ENCODE results near the gene SLCO3A1.

SLCO3A1 gene

DNA sequence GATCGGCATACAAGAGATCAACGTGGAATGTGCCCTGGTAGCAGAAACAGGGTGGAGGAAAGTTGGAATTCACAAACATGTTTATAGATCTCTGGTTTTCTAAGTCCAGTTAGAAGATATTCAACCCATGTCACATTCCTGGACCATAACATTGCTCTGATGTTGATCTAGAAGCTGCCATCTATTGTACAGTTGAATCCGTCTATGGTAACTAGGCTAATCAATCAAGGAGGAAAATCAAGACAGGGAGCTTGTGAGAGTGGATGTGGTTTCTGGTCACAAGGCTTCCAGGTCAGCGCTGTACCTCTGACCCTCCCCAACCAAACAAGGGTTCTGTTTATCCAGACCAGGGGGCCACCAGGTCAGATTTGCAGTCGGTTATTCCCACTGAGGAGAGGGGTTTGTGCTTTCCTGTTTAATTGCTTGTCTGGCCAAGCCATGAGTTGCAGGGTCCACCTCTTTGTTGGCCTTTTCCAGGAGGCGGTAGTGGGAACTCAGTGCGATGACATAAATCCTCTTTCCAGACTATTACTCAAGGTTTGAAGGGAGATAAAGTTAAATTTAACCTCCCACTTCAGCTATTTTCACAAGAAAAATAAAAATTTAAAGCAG is 130.3 kb downstream of the SLCO3A1 start:
- DNase-seq, result no peak
- intact Hi-C loops (cut with DNase I), result no loop called here

GRCh38 chr15:91985297-91985696 is 131.8 kb downstream of the SLCO3A1 start:
- intact Hi-C loops (cut with DNase I), result no loop called here

GRCh38 chr15:91988071-91988470 is 134.6 kb downstream of the SLCO3A1 start:
- intact Hi-C loops (cut with DNase I), result no loop called here
- no peak for DNase-seq

More at GRCh38 chr15:91985297-91985696, 131.8 kb downstream of the SLCO3A1 start:
- no peak for DNase-seq

DNA sequence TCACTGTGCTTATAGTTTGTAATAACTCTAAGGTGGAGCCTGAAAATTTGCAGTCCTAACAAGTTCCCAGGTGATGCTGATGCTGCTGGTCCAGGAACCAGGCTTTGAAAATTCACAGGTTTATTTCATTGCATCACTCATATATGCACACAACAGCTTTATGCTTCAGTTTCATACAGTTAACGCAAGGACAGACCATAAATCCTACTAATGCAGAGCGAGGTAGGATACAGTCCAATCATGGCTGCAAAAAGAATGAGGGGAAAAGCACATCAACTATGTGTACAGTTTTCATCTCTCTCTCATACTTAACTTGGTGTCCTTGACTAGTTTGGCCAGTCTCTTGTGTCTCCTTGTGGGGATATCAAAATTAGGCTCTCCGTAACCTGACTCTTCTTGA is 135.1 kb downstream of the SLCO3A1 start:
- intact Hi-C loops (cut with DNase I), result no loop called here
- no peak for DNase-seq

GRCh38 chr15:91989821-91990220 is 136.3 kb downstream of the SLCO3A1 start:
- DNase-seq, result no peak
- intact Hi-C loops (cut with DNase I), result no loop called here

GRCh38 chr15:91992945-91993344 is 139.4 kb downstream of the SLCO3A1 start:
- intact Hi-C loops (cut with DNase I), result no loop called here
- DNase-seq, result no peak

- no peak for DNase-seq
- intact Hi-C loops (cut with DNase I), result no loop called here
Observed at GRCh38 chr15:91995146-91995545, 141.6 kb downstream of the SLCO3A1 start.

DNA sequence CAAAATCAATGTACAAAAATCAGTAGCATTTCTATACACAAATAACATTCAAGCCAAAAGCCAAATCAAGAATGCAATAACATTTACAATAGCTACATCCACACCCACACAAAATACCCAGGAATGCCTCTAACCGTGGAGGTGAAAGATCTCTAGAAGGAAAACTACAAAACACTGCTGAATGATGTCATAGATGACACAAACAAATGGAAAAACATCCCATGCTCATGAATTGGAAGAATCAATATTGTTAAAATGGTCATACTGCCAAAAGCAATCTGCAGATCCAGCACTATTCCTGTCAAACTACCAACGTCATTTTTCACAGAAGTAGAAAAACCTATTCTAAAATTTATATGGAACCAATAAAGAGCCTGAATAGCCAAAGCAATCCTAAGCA is 143.7 kb downstream of the SLCO3A1 start:
- intact Hi-C loops (cut with DNase I), result no loop called here
- DNase-seq, result no peak

- no peak for DNase-seq
- intact Hi-C loops (cut with DNase I), result no loop called here
Observed at GRCh38 chr15:92000709-92001108, 147.2 kb downstream of the SLCO3A1 start.

GRCh38 chr15:92001307-92001706 is 147.8 kb downstream of the SLCO3A1 start:
- DNase-seq, result no peak
- intact Hi-C loops (cut with DNase I), result no loop called here

- intact Hi-C loops (cut with DNase I), result no loop called here
- no peak for DNase-seq
Observed at GRCh38 chr15:92002666-92003065, 149.2 kb downstream of the SLCO3A1 start.

GRCh38 chr15:92003515-92004067 is 150.1 kb downstream of the SLCO3A1 start:
- peak in 1 of 10 donors; percentile 80 for DNase-seq
- intact Hi-C loops (cut with DNase I), result no loop called here

- no peak for DNase-seq
- intact Hi-C loops (cut with DNase I), result no loop called here
Observed at GRCh38 chr15:92005154-92005553, 151.6 kb downstream of the SLCO3A1 start.

DNA sequence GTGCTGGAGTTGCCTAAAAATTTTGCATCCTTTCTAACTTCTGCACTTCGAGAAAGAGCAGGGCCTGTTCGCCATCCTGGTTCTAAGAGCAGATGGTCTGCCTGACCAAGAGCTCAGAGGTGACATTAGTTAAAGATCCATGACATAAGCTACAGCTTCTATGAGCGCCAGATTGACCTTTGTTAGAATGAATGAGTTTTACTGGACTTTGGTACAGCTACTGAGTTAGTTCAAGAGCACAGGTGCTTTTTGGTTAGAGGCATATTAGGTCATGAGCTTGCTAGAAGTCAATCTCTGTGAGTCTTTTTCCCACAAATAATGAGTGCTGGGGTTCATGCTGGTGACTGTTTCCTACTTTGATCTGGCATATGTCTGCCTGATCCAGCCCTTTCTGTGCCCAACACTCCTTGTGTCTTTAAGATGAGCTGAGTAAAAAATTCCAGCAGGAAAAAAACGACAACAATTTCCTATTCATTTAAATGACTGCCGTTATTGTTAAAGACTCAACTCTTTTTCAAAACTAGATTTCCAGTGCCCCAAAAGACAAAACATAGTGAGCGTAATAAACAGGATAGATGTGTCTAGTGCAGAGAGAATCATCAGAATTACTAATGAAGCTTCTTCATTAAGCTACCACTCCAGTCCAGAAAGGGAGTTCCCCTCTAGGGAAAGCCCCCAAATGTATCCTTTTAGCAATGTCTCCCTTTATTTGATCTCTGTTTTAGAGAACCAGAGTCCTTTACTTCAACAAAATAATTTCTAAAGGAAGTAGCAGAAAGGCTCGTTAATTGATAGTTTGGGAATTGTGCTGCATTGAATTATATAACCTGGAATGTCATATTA is 152.9 kb downstream of the SLCO3A1 start:
- intact Hi-C loops (cut with DNase I), result no loop called here
- DNase-seq, result no peak

DNA sequence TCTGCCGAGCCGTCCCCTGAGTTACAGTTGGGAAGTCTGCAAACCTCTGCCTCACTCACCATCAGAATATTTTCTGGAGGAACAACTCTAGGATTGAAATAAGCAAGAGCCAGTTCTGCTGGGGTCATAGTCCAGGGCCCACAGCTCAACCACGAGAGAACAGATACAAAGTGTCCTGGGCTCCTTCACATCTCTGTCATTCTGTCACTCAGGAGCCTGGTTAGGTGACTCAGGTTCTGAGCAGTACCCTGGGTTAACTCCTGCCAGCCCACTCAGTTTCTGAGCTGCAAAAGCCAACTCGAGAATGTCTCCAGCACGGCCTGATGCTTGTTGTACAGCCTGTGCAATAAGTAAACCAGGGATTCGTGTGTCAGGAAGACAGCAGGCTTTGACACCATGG is 155.7 kb downstream of the SLCO3A1 start:
- DNase-seq, result no peak
- intact Hi-C loops (cut with DNase I), result no loop called here

GRCh38 chr15:92011611-92012367 is 158.3 kb downstream of the SLCO3A1 start:
- intact Hi-C loops (cut with DNase I), result no loop called here

DNA sequence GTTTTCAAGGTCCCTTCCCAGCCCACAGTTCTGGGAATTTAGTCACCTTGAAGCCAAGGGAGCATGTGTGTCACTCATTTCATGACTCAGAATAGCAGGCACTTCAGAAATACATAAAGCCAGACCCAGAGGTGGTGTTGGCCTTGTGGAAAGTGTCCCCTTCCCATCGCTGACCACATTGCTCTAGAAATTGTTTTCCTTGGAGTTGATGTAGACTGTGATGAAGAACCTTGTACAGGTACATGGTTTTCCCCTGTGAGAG is 158.8 kb downstream of the SLCO3A1 start:
- intact Hi-C loops (cut with DNase I), result no loop called here
- no peak for DNase-seq

More at GRCh38 chr15:92011611-92012367, 158.3 kb downstream of the SLCO3A1 start:
- no peak for DNase-seq

DNA sequence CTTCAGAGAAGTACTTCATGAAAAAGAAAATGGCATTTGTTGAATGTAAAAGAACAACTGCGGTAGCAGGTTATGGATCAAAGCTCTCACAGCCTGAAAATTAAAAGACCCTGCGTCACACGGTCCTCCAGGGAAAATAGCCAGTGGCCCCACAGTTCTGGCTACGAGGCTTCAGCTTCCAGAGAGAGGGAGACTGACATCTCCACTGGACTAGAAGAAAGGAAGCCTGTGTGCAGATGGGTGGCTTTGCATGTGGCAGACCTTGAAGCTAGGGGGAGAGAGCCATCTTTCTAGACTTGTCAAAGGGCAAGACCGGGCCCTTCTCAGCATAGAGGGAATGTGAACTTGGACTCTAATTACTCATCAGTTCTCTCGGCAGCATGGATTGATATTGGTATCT is 159.4 kb downstream of the SLCO3A1 start:
- intact Hi-C loops (cut with DNase I), result no loop called here
- no peak for DNase-seq

DNA sequence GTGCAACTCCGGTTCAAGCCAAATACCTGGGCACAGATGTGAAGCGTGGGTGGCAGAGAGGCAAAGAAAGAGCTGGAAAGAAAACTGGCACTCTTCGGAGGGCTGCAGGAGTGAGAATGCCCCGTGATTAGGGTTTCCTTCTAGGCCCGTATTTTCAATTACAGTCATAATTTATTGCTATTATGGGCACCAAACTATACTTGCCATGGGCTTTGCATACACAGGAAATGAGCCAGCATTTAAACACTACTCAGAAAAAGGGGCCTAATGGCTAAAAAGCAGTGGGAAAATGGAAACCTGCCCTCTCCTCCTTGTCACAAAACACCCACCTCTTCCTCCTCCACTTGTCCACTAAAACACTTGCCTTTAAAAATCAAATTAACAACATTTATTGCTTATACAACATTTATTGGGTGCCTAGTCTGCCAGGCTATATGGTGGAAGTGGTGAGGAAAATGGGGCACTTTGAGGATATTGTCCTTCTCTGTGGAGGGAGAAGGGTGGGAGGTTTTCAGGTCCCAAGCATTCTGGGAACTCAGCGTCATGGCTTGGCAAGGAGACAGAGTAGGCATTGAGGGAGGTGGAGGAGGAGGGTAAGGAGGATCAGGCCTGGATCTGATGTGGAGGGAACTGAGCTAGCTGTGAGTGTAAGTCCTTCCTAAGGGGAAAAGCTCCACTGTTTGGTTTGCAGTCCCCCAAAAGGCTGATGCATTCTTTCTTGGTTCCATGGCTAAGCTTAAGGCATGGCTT is 160.9 kb downstream of the SLCO3A1 start:
- intact Hi-C loops (cut with DNase I), result no loop called here
- DNase-seq, result peak in 1 of 10 donors; percentile 59

- no peak for DNase-seq
- intact Hi-C loops (cut with DNase I), result no loop called here
Observed at GRCh38 chr15:92017882-92018534, 164.5 kb downstream of the SLCO3A1 start.
